ENCODE measurements around the gene TOP3A.

The TOP3A gene

GRCh38 chr17:18278867-18279266, 35.9 kb downstream of the TOP3A start:
- no peak for DNase-seq

GRCh38 chr17:18277076-18277475, 37.7 kb downstream of the TOP3A start:
- DNase-seq: no peak

GRCh38 chr17:18270046-18270931, 44.5 kb downstream of the TOP3A start:
- no peak for DNase-seq

- DNase-seq: no peak
These were observed 46.7 kb downstream of the TOP3A start for GRCh38 chr17:18267927-18268711.

- DNase-seq: no peak
These were observed 47.4 kb downstream of the TOP3A start for GRCh38 chr17:18267366-18267765.

GRCh38 chr17:18263885-18264682, 50.7 kb downstream of the TOP3A start:
- DNase-seq: no peak

- DNase-seq: no peak
These were observed 52.2 kb downstream of the TOP3A start for GRCh38 chr17:18262641-18263040.

- DNase-seq: no peak
These were observed 52.7 kb downstream of the TOP3A start for GRCh38 chr17:18262111-18262510.

GRCh38 chr17:18261659-18262058, 53.1 kb downstream of the TOP3A start:
- DNase-seq: no peak

GRCh38 chr17:18261146-18261515, 53.7 kb downstream of the TOP3A start:
- DNase-seq: peak; percentile 31

GRCh38 chr17:18260332-18261145, 54.3 kb downstream of the TOP3A start, which contains the start of gene MIEF2:
MIEF2 (plus strand) TSS chr17:18260662; CDS start chr17:18262721, 2,059 bp downstream.
- peak; percentile 90 for DNase-seq

GRCh38 chr17:18259621-18260331, 55.0 kb downstream of the TOP3A start:
- DNase-seq: no peak

- peak; percentile 21 for DNase-seq
These were observed 56.3 kb downstream of the TOP3A start, which contains the start of gene FLII for GRCh38 chr17:18258356-18259038. FLII (minus strand) TSS chr17:18258738; CDS start chr17:18258690, 48 bp downstream.

- DNase-seq: peak; percentile 61
These were observed 56.8 kb downstream of the TOP3A start for GRCh38 chr17:18257982-18258355.

GRCh38 chr17:18257268-18257981, 57.4 kb downstream of the TOP3A start:
- peak; percentile 24 for DNase-seq

- DNase-seq: no peak
These were observed 58.0 kb downstream of the TOP3A start for GRCh38 chr17:18256776-18257175.

- DNase-seq: no peak
These were observed 58.4 kb downstream of the TOP3A start for GRCh38 chr17:18256351-18256750.

GRCh38 chr17:18254888-18255649, 59.7 kb downstream of the TOP3A start:
- no peak for DNase-seq
